ENCODE results near the gene PREX1. TPM values are rescaled to one million over a fixed set of nuclear protein-coding genes. Genes with fewer than 3 reads are reported as not detected.
A peak's percentile ranks its signal among the peaks of the same experiment; 100 is the strongest.

The PREX1 gene
- total and polyA plus RNA-seq, 12 donors = 10.1 to 85.1 (median 42.9) TPM

DNA sequence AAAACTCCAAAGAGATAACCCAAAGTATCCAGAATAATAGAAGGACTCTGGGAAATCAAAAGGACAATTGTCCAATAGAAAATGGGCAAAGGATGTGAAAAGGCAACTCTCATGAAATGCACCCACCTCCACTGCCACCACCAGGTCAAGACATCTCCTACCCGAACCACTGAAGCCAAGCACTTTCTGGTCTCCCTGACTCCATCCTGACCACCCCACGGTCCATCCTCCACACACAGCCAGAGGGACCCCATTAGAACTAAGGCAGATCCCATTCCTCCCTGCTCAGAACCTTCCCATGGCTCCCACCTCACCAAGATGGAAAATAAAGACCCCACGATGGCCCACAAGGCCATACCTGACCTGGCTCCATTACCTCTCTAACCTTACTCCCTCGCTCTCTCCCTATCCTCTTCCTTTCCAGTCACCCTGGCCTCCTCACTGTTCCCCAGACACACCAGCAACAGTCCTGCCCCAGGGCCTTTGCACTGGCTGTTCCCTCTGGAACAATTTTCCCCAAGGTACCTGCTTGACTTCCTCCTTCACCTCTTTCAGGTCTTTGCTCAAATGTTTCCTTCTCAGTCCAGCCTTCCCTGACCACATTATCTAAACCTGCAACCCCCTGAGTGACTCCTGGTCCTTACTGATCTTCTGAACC is 108.1 kb downstream of the PREX1 start:
- DNase-seq = peak in 1 of 7 donors; percentile 2
- Histone ChIP-seq H3K27me3 (no peaks in the 10 kb centered on the region), H3K4me3 (no peak overlapping the region), H3K4me1 (replicated peaks in 1 of 2) (peaks cover 16 to 38% of the 10 kb centered on the region in 2 donors), H3K9me3 (replicated peaks in 1 of 3) (no peaks in the 10 kb centered on the region), H3K27ac (no peak overlapping the region), H3K36me3 (replicated peaks in 1 of 2) (no peaks in the 10 kb centered on the region)
- intact Hi-C loops (cut with DNase I) = no loop called here
- 85 to 98% (median 93%) methylated on average over 4 of the region's 4 CpGs for WGBS, 4 donors
- TF ChIP-seq, protein P1, sequence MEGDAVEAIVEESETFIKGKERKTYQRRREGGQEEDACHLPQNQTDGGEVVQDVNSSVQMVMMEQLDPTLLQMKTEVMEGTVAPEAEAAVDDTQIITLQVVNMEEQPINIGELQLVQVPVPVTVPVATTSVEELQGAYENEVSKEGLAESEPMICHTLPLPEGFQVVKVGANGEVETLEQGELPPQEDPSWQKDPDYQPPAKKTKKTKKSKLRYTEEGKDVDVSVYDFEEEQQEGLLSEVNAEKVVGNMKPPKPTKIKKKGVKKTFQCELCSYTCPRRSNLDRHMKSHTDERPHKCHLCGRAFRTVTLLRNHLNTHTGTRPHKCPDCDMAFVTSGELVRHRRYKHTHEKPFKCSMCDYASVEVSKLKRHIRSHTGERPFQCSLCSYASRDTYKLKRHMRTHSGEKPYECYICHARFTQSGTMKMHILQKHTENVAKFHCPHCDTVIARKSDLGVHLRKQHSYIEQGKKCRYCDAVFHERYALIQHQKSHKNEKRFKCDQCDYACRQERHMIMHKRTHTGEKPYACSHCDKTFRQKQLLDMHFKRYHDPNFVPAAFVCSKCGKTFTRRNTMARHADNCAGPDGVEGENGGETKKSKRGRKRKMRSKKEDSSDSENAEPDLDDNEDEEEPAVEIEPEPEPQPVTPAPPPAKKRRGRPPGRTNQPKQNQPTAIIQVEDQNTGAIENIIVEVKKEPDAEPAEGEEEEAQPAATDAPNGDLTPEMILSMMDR (IDR thresholded peaks at IDR 0.05) = no peak
- TF ChIP-seq POLR2A (IDR thresholded peaks at IDR 0.05) = no peak

DNA sequence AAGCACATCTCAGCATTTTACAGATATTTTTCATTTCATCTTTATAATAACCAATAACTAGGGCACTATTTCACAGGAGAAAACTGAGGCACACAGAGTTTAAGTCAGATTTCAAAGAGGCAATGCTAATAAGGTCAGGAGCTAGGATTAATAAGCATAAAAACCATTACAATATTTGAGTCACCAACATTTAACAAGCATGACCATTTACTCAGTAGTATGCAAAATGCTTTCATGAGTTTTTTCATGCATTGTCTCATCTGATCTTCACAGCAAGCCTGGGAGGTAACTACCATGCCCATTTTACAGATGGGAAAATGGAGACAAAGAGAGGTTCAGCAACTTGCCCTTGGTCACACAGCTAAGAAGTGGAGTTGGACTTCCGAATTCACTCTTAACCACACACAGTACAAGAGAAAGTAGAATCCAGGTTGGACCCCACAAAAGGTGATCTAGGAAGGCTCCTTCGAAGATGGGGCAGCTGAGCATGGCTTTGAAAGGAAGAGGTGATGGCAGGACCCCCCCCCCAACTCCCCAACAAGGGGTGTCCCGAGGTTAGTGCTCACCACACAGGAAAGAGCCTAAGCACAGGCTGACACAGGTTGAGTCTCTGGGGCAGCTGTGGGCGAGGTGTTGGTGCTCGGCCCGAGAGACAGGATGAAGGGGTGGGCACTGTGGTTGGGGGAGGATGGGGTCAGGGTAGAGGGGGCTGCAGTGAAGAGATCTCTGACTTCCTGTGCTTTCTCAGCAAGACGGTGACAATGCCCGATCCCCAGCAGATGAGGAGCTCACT is 108.8 kb downstream of the PREX1 start:
- H3K4me1 ChIP-seq (replicated peaks in 1 of 2) = peaks cover 9 to 32% of the 10 kb centered on the region in 2 donors

DNA sequence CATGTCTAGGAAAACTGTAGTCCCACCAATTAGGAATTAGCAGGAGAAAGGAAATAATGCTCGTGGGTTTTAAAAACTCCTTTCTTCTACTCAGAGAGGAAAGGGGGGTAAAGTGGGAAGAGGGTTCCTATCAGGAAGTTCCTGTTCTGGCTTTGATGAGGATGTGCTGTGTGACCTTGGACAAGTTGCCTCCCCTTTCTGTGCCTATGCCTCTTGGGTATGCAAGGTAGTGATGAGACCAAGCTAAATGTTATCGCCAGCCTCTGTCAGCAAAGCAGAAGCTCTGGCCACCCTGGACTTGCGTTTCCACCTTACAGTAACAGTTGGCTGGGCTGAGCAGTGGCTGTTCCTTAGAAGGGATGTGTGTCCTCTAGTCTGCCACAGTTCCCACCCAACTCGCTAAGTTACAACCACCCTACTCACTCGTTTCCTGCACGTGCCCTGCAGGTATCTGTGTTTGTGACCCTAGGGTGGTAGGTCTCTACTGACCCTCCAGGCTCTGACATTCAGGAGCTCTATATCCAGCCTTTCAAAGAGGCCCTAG is 110.0 kb downstream of the PREX1 start:
- intact Hi-C loops (cut with DNase I) = no loop called here
- no peaks in the 10 kb centered on the region for H3K9me3 ChIP-seq (replicated peaks in 1 of 3)
- no peaks in the 10 kb centered on the region for H3K36me3 ChIP-seq (replicated peaks in 1 of 2)
- no peak overlapping the region for H3K27ac ChIP-seq
- peaks cover 6 to 20% of the 10 kb centered on the region in 2 donors for H3K4me1 ChIP-seq (replicated peaks in 1 of 2)
- no peaks in the 10 kb centered on the region for H3K27me3 ChIP-seq
- no peak for TF ChIP-seq POLR2A (IDR thresholded peaks at IDR 0.05)
- TF ChIP-seq, protein P1 (IDR thresholded peaks at IDR 0.05) = no peak
- H3K4me3 ChIP-seq = no peak overlapping the region
- WGBS, 4 donors = 56 to 83% (median 75%) methylated on average over 4 to 6 of the region's 6 CpGs
- peak in 1 of 7 donors; percentile 11 for DNase-seq

More for the DNA sequence above, 108.8 kb downstream of the PREX1 start:
- DNase-seq = peak in 1 of 7 donors; percentile 9
- TF ChIP-seq, protein P1 (IDR thresholded peaks at IDR 0.05) = no peak
- no peak for TF ChIP-seq POLR2A (IDR thresholded peaks at IDR 0.05)
- Histone ChIP-seq H3K9me3 (replicated peaks in 1 of 3) (no peaks in the 10 kb centered on the region), H3K27ac (no peak overlapping the region), H3K27me3 (no peaks in the 10 kb centered on the region), H3K4me3 (no peak overlapping the region), H3K36me3 (replicated peaks in 1 of 2) (no peaks in the 10 kb centered on the region)
- WGBS, 4 donors = 76 to 86% (median 81%) methylated on average over 8 of the region's 8 CpGs
- intact Hi-C loops (cut with DNase I) = no loop called here

DNA sequence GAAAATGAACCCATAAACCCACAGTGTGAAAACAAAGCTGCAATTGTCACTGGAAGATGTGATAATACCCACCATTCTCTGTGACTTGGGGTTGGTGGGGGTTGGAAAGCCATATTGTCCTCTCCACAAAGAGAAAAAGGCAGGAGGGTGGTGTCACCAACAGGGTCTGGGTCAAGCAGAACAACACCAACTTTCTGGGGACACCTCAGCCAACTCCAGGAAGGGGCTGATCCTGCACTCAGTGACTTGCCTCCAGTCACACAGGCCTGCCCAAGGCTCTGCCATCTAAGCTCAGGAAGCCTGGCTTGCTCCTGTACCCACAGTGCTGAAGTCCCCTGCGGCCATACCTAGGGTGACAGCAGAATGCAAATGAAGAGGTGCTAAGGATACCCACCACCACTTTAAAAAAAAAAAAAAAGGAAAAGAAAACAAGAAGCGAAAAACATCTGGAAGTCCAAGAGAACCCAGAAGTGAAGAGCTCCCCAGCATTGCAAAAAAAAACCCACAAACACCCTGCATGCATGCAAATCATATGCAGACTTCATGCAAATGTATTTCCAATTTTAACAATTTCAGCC is 110.6 kb downstream of the PREX1 start:
- DNase-seq = peak in 1 of 7 donors; percentile 2
- Histone ChIP-seq H3K4me1 (replicated peaks in 1 of 2) (peaks cover 1 to 14% of the 10 kb centered on the region in 2 donors), H3K27me3 (no peaks in the 10 kb centered on the region), H3K36me3 (replicated peaks in 1 of 2) (no peaks in the 10 kb centered on the region), H3K9me3 (replicated peaks in 1 of 3) (no peaks in the 10 kb centered on the region), H3K27ac (no peak overlapping the region), H3K4me3 (no peak overlapping the region)
- 80 to 87% (median 83%) methylated on average over 2 of the region's 2 CpGs for WGBS, 4 donors
- TF ChIP-seq POLR2A (IDR thresholded peaks at IDR 0.05) = no peak
- TF ChIP-seq, protein P1 (IDR thresholded peaks at IDR 0.05) = no peak
- intact Hi-C loops (cut with DNase I) = no loop called here

Data from adrenal gland (tissue), 12 donors.